IPS-20b (cell line): ENCODE measurements around the gene MYO7B.

Experiments
- H3K27ac ChIP-seq: one replicate; pipeline ENCODE4 v1.5.1; 2013; ENCODE audit warnings: low read length
- H3K27me3 ChIP-seq: 2 replicates; pipeline ENCODE4 v1.6.1; 2013; ENCODE audit warnings: mild to moderate bottlenecking, low read length, inconsistent platforms; ENCODE audit not compliant: insufficient read depth
- H3K36me3 ChIP-seq: 2 replicates; pipeline ENCODE4 v1.6.1; 2013; ENCODE audit warnings: low read depth, mild to moderate bottlenecking, inconsistent platforms, low read length, moderate library complexity; ENCODE audit not compliant: insufficient read depth
- H3K4me1 ChIP-seq: 2 replicates; pipeline ENCODE4 v1.6.1; 2013; ENCODE audit warnings: mild to moderate bottlenecking, control low read depth, inconsistent platforms, low read length, moderate library complexity; ENCODE audit not compliant: insufficient read depth
- H3K4me3 ChIP-seq: 2 replicates; pipeline ENCODE4 v1.5.1; 2013; ENCODE audit warnings: mild to moderate bottlenecking, low read length, inconsistent platforms
- H3K9ac ChIP-seq: 2 replicates; pipeline ENCODE4 v1.6.1; 2013; ENCODE audit warnings: low read depth, mild to moderate bottlenecking, inconsistent platforms, low read length, moderate library complexity
- H3K9me3 ChIP-seq: 2 replicates; pipeline ENCODE4 v1.6.1; 2013; ENCODE audit warnings: mild to moderate bottlenecking, low read depth, low read length, inconsistent platforms; ENCODE audit not compliant: insufficient read depth

MYO7B gene

GRCh38 chr2:127586136-127586535, 50.7 kb downstream of the MYO7B start:
- no peak overlapping the region for H3K4me3 ChIP-seq
- H3K27ac ChIP-seq, result no peak overlapping the region
- no peaks in the 10 kb centered on the region for H3K4me1 ChIP-seq
- no peaks in the 10 kb centered on the region for H3K9me3 ChIP-seq
- no peaks in the 10 kb centered on the region for H3K27me3 ChIP-seq
- H3K9ac ChIP-seq, result no peak overlapping the region
- no peaks in the 10 kb centered on the region for H3K36me3 ChIP-seq

- Histone ChIP-seq H3K27me3 (no peaks in the 10 kb centered on the region), H3K4me3 (no peak overlapping the region), H3K9me3 (no peaks in the 10 kb centered on the region), H3K27ac (no peak overlapping the region), H3K9ac (no peak overlapping the region), H3K36me3 (no peaks in the 10 kb centered on the region), H3K4me1 (no peaks in the 10 kb centered on the region)
Observed at GRCh38 chr2:127586746-127587295, 51.3 kb downstream of the MYO7B start.

GRCh38 chr2:127588241-127588640, 52.8 kb downstream of the MYO7B start:
- Histone ChIP-seq H3K9me3 (no peaks in the 10 kb centered on the region), H3K27ac (no peak overlapping the region), H3K4me3 (no peak overlapping the region), H3K9ac (no peak overlapping the region), H3K36me3 (no peaks in the 10 kb centered on the region), H3K27me3 (no peaks in the 10 kb centered on the region), H3K4me1 (no peaks in the 10 kb centered on the region)

GRCh38 chr2:127589358-127589757, 53.9 kb downstream of the MYO7B start:
- no peaks in the 10 kb centered on the region for H3K9me3 ChIP-seq
- H3K4me1 ChIP-seq, result no peaks in the 10 kb centered on the region
- no peaks in the 10 kb centered on the region for H3K27me3 ChIP-seq
- no peak overlapping the region for H3K27ac ChIP-seq
- H3K9ac ChIP-seq, result no peak overlapping the region
- no peaks in the 10 kb centered on the region for H3K36me3 ChIP-seq
- H3K4me3 ChIP-seq, result no peak overlapping the region

GRCh38 chr2:127589841-127590240, 54.4 kb downstream of the MYO7B start:
- no peak overlapping the region for H3K27ac ChIP-seq
- H3K9ac ChIP-seq, result no peak overlapping the region
- H3K36me3 ChIP-seq, result no peaks in the 10 kb centered on the region
- H3K4me1 ChIP-seq, result no peaks in the 10 kb centered on the region
- no peak overlapping the region for H3K4me3 ChIP-seq
- no peaks in the 10 kb centered on the region for H3K27me3 ChIP-seq
- H3K9me3 ChIP-seq, result no peaks in the 10 kb centered on the region

GRCh38 chr2:127590386-127591190, 55.1 kb downstream of the MYO7B start:
- H3K4me1 ChIP-seq, result no peaks in the 10 kb centered on the region
- H3K9me3 ChIP-seq, result no peaks in the 10 kb centered on the region
- no peaks in the 10 kb centered on the region for H3K27me3 ChIP-seq
- no peaks in the 10 kb centered on the region for H3K36me3 ChIP-seq
- H3K4me3 ChIP-seq, result no peak overlapping the region
- H3K27ac ChIP-seq, result no peak overlapping the region
- no peak overlapping the region for H3K9ac ChIP-seq

GRCh38 chr2:127591221-127591923, 55.9 kb downstream of the MYO7B start:
- no peak overlapping the region for H3K4me3 ChIP-seq
- H3K27ac ChIP-seq, result no peak overlapping the region
- no peak overlapping the region for H3K9ac ChIP-seq
- no peaks in the 10 kb centered on the region for H3K27me3 ChIP-seq
- no peaks in the 10 kb centered on the region for H3K9me3 ChIP-seq
- no peaks in the 10 kb centered on the region for H3K36me3 ChIP-seq
- no peaks in the 10 kb centered on the region for H3K4me1 ChIP-seq

GRCh38 chr2:127592761-127593227, 57.3 kb downstream of the MYO7B start:
- Histone ChIP-seq H3K36me3 (no peaks in the 10 kb centered on the region), H3K4me1 (no peaks in the 10 kb centered on the region), H3K4me3 (no peak overlapping the region), H3K27me3 (no peaks in the 10 kb centered on the region), H3K27ac (no peak overlapping the region), H3K9me3 (no peaks in the 10 kb centered on the region), H3K9ac (no peak overlapping the region)

- no peaks in the 10 kb centered on the region for H3K4me1 ChIP-seq
- no peak overlapping the region for H3K4me3 ChIP-seq
- H3K36me3 ChIP-seq, result no peaks in the 10 kb centered on the region
- no peak overlapping the region for H3K9ac ChIP-seq
- H3K27me3 ChIP-seq, result no peaks in the 10 kb centered on the region
- H3K27ac ChIP-seq, result no peak overlapping the region
- no peaks in the 10 kb centered on the region for H3K9me3 ChIP-seq
Observed at GRCh38 chr2:127593228-127594115, 58.0 kb downstream of the MYO7B start.

- H3K27me3 ChIP-seq, result no peaks in the 10 kb centered on the region
- no peak overlapping the region for H3K9ac ChIP-seq
- H3K27ac ChIP-seq, result no peak overlapping the region
- H3K4me1 ChIP-seq, result no peaks in the 10 kb centered on the region
- H3K36me3 ChIP-seq, result no peaks in the 10 kb centered on the region
- H3K4me3 ChIP-seq, result no peak overlapping the region
- no peaks in the 10 kb centered on the region for H3K9me3 ChIP-seq
Observed at GRCh38 chr2:127594116-127594591, 58.7 kb downstream of the MYO7B start.

GRCh38 chr2:127596311-127597045, 61.0 kb downstream of the MYO7B start:
- Histone ChIP-seq H3K27me3 (no peaks in the 10 kb centered on the region), H3K4me1 (no peaks in the 10 kb centered on the region), H3K9me3 (no peaks in the 10 kb centered on the region), H3K36me3 (no peaks in the 10 kb centered on the region), H3K27ac (no peak overlapping the region), H3K4me3 (no peak overlapping the region), H3K9ac (no peak overlapping the region)
